Brain pericyte (primary cell): ENCODE data around the gene SH3RF1.

Experiments used
- DNase-seq: peaks from one replicate; pipeline ENCODE4 v3.0.0-alpha.2; 2012; ENCODE audit warnings: low read depth, low spot score

The SH3RF1 gene

DNA sequence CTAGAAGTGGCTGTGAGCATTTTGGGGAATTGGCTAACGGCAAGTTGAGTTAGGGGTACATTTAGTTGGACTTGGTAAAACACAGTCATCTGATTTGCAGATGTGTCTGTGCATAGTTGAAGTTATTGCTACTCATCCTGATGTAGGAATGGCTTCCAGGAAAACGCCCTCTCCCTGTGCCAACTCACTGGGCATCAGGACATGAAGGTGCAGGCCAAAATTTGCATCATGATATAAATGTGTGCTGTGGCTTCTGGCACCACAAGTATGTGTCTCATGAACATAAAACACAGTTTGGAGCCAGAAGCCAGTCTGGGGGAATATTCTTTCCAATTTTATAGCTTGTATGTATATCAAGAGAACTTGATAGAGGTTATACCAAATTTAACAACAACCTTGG lies 206.5 kb downstream of the SH3RF1 start:
- DNase-seq = no peak

GRCh38 chr4:169063441-169063840 lies 207.3 kb downstream of the SH3RF1 start:
- no peak for DNase-seq

- DNase-seq = no peak
Measured at GRCh38 chr4:169062897-169063244, 207.9 kb downstream of the SH3RF1 start.

DNA sequence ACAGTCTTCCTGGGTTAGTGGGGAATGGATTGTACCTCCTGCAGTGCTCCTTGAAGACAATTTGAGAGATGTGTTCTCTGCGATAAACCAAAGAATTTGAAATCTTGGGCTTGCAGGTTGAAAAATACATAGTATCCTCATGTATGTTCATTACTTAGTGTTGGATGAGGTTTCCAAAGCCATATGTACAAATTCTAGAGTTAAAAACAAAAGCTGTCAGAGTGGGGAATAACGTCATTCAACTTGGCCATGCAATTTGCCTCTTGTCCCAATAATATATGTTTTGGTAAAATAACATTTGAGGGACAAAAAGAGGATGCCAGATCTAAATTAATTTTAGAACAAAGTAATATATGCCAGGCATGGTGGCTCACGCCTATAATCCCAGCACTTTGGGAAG lies 209.4 kb downstream of the SH3RF1 start:
- DNase-seq = no peak

DNA sequence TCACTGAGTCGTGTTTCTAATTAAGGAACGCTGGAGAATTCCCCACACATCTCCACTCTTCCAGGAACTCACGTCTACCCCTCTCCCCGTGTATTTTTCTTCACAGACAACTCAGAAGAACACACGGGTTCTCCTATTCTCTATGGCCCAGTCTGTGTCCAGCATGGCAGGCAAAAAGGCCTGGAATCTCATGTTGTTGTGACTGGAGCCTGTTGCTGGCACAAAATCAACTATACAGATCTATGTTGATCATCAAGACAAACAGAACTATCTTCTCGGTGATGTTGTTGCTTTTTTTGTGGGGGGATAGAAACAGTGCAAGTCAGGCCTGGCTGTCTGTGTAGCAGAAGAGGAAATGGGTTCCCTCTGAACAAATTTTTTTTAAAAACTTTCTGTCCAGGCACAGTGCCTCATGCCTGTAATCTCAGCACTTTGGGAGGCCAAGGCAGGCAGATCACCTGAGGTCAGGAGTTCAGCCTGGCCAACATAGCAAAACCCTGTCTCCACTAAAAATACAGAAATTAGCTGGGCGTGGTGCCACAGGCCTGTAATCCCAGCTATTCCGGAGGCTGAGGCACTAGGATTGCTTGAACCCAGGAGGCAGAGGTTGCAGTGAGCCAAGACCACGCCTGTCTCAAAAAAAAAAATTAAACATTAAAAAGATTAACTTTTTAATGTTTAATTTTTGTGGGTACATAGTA lies 210.2 kb downstream of the SH3RF1 start:
- DNase-seq = no peak

- no peak for DNase-seq
Measured at GRCh38 chr4:169059306-169060211, 211.2 kb downstream of the SH3RF1 start.

DNA sequence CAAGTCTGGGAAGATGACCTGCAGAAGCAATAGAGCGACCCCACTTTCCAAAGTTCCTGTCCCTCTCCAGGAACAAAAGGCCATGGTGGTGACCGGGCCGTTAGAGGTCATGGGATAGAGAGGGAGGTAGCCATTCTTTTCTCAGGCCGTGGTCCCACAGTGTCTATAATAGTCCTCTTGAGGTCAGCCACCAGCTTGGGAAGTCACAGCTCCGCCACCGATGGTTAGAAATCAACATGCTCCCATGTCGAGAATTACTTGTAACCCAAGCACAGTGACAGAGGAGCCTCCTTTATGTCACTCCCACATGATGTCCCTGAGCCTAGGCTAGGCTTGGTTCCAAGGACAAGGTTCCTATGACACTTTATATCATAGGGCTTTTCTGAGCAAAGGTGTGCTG lies 212.4 kb downstream of the SH3RF1 start:
- DNase-seq = no peak

- no peak for DNase-seq
Measured at GRCh38 chr4:169054879-169055278, 215.9 kb downstream of the SH3RF1 start.

- no peak for DNase-seq
Measured at GRCh38 chr4:169052594-169052945, 218.2 kb downstream of the SH3RF1 start.

DNA sequence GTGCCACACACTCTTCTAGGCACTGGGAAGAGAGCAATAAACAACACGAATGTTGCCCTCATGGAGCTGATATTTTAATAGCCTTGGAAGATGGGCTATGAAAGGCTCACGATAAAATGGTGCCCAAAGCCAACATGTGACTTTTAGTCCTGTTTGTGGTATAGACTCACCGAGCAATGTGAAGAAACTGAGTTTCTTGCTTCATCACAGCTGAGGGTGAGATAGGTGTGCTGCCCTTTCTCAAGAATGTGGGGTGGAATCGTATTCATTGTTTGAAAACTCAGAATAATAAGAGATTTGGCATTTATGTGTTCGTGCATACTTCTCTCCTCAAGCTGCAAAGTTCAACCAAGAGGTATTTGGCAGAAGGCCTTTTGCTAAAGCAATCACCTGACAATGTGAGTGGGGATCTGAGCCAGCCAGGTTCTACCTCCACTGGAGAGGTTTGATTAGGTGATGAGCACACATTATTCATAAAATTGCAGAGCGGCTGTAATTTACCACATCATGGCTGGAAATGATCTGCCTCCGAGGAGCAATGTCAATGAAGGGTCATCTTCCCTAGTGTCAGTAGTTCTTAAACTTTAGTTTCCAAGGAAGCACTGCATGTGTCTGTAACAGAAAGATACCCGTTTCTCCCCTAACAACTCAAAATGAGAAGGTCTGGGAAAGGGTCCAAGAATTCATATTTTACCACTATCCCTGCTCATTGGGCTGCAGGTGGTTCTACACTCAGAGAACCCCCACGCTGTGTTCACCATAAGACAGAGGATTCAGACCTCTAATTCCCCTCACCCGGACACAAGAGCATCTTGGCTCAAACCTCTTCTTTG lies 218.8 kb downstream of the SH3RF1 start:
- DNase-seq = no peak

GRCh38 chr4:169050881-169051760 lies 219.6 kb downstream of the SH3RF1 start:
- DNase-seq = no peak

DNA sequence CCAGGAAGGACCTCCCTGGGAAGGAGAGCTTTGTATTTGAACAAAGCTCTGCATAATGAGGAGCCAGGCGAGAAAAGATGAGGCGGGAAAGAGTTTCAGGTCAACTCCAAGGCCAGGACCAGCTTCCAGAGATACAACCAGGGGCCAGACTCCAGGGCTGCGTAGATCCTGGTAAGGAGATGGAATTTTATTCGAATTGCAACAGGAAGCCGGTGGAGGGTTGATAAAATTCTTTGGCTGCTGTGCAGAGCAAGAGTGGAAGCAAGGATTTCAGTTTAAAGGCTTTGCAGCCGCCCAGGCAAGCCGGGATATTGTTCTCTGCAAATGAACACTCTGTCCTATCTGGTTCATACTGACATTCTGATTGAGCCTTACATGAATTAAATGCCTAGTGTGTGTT lies 220.5 kb downstream of the SH3RF1 start:
- DNase-seq = no peak

DNA sequence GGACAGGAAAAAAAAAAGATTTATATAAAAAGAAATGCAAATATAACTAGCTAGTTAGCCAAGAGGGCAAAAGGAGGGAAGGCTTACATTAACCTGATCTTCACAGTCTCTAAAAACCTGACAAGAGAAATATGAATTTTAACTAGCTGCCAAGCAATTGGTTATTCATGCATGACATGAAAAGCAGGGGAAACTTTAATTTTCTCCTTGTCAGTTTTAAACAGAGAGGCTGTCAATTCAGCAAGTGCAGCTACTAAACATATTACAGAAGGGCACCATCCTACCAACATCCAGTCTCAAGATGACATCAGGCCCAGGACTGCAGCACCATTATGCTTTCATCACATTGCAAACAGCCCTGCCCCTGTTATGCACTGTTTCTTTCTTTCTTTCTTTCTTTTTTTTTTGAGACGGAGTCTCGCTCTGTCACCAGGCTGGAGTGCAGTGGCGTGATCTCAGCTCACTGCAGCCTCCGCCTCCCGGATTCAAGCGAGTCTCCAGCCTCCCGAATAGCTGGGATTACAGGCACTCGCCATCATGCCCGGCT lies 221.8 kb downstream of the SH3RF1 start:
- no peak for DNase-seq

- no peak for DNase-seq
Measured at GRCh38 chr4:169047956-169048355, 222.8 kb downstream of the SH3RF1 start.

DNA sequence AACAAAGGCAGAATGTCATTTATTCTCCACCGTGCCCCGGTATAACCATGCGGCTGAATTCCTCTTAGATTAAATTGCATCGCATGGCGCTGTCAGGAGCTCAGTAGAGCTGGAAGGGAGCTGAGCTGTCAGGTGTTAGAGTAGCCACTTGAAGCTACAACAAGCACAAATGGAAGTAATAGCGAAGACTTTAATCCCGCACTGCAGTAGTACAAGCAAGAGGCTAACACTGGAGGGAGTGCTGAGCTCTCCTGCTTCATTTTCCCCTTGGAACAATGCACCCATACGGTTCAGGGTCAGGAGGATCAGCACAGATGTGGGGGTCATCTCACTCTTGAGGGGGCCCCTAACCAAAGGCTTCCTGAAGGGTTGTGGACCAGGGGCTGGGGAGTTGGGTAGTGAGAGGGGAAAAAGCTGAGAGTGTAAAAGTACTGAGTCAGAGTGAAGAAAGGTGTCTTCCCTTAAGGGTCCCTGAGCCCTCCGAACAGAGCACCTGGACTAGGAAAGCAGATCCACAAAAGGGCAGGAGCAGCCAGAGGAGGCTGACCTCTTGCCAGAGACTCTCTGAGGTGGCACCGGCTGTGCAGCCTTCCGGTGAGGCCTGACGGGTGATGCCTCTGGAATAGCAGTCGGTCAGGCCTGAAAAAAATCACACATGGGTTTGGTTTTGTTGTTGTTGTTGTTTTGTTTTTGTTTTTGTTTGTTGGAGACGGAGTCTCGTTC lies 224.7 kb downstream of the SH3RF1 start:
- DNase-seq = no peak

DNA sequence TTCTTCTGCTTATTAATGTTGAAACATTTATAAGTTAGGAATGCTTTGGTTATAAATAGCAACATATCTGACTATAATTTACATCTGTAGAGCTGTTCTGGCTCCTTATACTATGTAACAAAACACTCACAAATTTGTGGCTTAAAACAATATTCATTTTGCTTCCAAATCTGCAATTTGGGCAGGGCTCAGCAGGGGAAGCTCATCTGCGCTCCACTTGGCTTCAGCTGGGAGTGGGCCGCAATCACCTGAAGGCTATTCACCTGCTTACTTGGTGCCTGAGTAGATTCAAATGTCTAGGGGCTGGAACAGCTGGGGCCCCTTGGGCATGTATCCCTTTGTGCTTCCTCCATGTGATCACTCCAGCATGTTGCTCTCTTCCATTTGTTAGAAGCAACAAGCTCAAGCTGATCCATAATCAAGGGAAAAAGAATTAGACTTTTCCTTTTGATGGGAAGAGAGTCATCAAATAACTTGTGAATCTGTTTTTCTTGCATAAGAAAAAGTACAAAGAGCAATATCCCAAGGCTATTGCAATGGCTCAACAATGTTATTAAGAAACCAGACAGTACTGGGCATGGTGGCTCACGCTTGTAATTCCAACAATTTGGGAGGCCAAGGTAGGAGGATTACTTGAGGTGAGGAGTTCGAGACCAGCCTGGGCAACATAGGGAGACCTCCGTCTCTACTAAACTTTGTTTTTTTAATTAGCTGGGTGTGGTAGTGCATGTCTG lies 225.9 kb downstream of the SH3RF1 start:
- no peak for DNase-seq
